ENCODE results near the gene NBAS.

The NBAS gene

GRCh38 chr2:15448250-15448839, 112.8 kb downstream of the NBAS start:
- no peak overlapping the region for H2BK120ac ChIP-seq (ENCODE audit: low read depth, low read length)

GRCh38 chr2:15447381-15447780, 113.8 kb downstream of the NBAS start:
- Histone ChIP-seq H4K91ac (ENCODE audit: low read length) (no peak overlapping the region), H3K4me3 (ENCODE audit: insufficient read depth in 1 of 2, low read depth in 1 of 2, low read length in 2 of 2) (no peak overlapping the region), H3K79me1 (replicated peaks; ENCODE audit: low read length, poor library complexity, severe bottlenecking) (peaks cover 2% of the 10 kb centered on the region), H2BK12ac (ENCODE audit: low read length in 2 of 2) (no peak overlapping the region), H2AFZ (ENCODE audit: low read depth, low read length) (no peak overlapping the region), H3K9ac (ENCODE audit: low read length) (no peak overlapping the region), H3K9me3 (ENCODE audit: control insufficient read depth, low read length) (peaks cover 7% of the 10 kb centered on the region), H3K14ac (ENCODE audit: low read length in 2 of 2) (no peak overlapping the region), H2BK5ac (ENCODE audit: low read depth, low read length, poor library complexity, severe bottlenecking) (no peak overlapping the region), H2AK5ac (ENCODE audit: low read length, severe bottlenecking) (no peak overlapping the region), H3K4me1 (ENCODE audit: control insufficient read depth, insufficient read depth, low read depth, low read length) (no peaks in the 10 kb centered on the region), H3K18ac (ENCODE audit: low read depth in 1 of 2, low read length in 2 of 2) (no peak overlapping the region), H2BK120ac (ENCODE audit: low read depth, low read length) (no peak overlapping the region), H2BK15ac (ENCODE audit: low read depth, poor library complexity, severe bottlenecking) (no peak overlapping the region), H3K23ac (ENCODE audit: low read length in 2 of 2) (no peak overlapping the region), H3K36me3 (ENCODE audit: control insufficient read depth in 1 of 2, insufficient read depth in 2 of 2, low read depth in 1 of 2, low read length in 2 of 2) (peaks cover 0 to 15% of the 10 kb centered on the region in 2 experiments), H3K27ac (ENCODE audit: low read length, poor library complexity, severe bottlenecking) (no peak overlapping the region), H3K4me2 (ENCODE audit: low read length, poor library complexity, severe bottlenecking) (no peak overlapping the region), H3K27me3 (ENCODE audit: control insufficient read depth in 1 of 2, insufficient read depth in 1 of 2, low read length in 2 of 2) (no peaks in the 10 kb centered on the region), H4K8ac (ENCODE audit: low read length) (no peak overlapping the region), H3K4ac (ENCODE audit: low read depth in 1 of 2, low read length in 2 of 2) (no peak overlapping the region)
- DNase-seq, result no peak
- WGBS, result 100% methylated on average over 1 of the region's 2 CpGs

More at GRCh38 chr2:15448250-15448839, 112.8 kb downstream of the NBAS start:
- Histone ChIP-seq H3K36me3 (ENCODE audit: control insufficient read depth in 1 of 2, insufficient read depth in 2 of 2, low read depth in 1 of 2, low read length in 2 of 2) (peaks cover 0 to 21% of the 10 kb centered on the region in 2 experiments), H3K18ac (ENCODE audit: low read depth in 1 of 2, low read length in 2 of 2) (no peak overlapping the region), H2AK5ac (ENCODE audit: low read length, severe bottlenecking) (no peak overlapping the region), H3K14ac (ENCODE audit: low read length in 2 of 2) (no peak overlapping the region), H4K91ac (ENCODE audit: low read length) (no peak overlapping the region), H3K4me1 (ENCODE audit: control insufficient read depth, insufficient read depth, low read depth, low read length) (no peaks in the 10 kb centered on the region), H2BK12ac (ENCODE audit: low read length in 2 of 2) (no peak overlapping the region), H3K79me1 (replicated peaks; ENCODE audit: low read length, poor library complexity, severe bottlenecking) (peaks cover 4% of the 10 kb centered on the region), H3K9me3 (ENCODE audit: control insufficient read depth, low read length) (peaks cover 7% of the 10 kb centered on the region), H2AFZ (ENCODE audit: low read depth, low read length) (no peak overlapping the region), H4K8ac (ENCODE audit: low read length) (no peak overlapping the region), H3K27ac (ENCODE audit: low read length, poor library complexity, severe bottlenecking) (no peak overlapping the region), H3K4me2 (ENCODE audit: low read length, poor library complexity, severe bottlenecking) (no peak overlapping the region), H3K23ac (ENCODE audit: low read length in 2 of 2) (no peak overlapping the region), H3K27me3 (ENCODE audit: control insufficient read depth in 1 of 2, insufficient read depth in 1 of 2, low read length in 2 of 2) (no peaks in the 10 kb centered on the region), H2BK5ac (ENCODE audit: low read depth, low read length, poor library complexity, severe bottlenecking) (no peak overlapping the region), H2BK15ac (ENCODE audit: low read depth, poor library complexity, severe bottlenecking) (no peak overlapping the region), H3K4ac (ENCODE audit: low read depth in 1 of 2, low read length in 2 of 2) (no peak overlapping the region), H3K9ac (ENCODE audit: low read length) (no peak overlapping the region), H3K4me3 (ENCODE audit: insufficient read depth in 1 of 2, low read depth in 1 of 2, low read length in 2 of 2) (no peak overlapping the region)
- WGBS, result 97% methylated on average over 4 of the region's 5 CpGs
- no peak for DNase-seq

GRCh38 chr2:15446961-15447360, 114.2 kb downstream of the NBAS start:
- H3K18ac ChIP-seq (ENCODE audit: low read depth in 1 of 2, low read length in 2 of 2), result no peak overlapping the region
- H3K9me3 ChIP-seq (ENCODE audit: control insufficient read depth, low read length), result peaks cover 7% of the 10 kb centered on the region
- H3K4me3 ChIP-seq (ENCODE audit: insufficient read depth in 1 of 2, low read depth in 1 of 2, low read length in 2 of 2), result no peak overlapping the region
- no peak overlapping the region for H3K9ac ChIP-seq (ENCODE audit: low read length)
- no peak overlapping the region for H2BK12ac ChIP-seq (ENCODE audit: low read length in 2 of 2)
- DNase-seq, result no peak
- H4K8ac ChIP-seq (ENCODE audit: low read length), result no peak overlapping the region
- H2AFZ ChIP-seq (ENCODE audit: low read depth, low read length), result no peak overlapping the region
- H4K91ac ChIP-seq (ENCODE audit: low read length), result no peak overlapping the region
- H3K4me1 ChIP-seq (ENCODE audit: control insufficient read depth, insufficient read depth, low read depth, low read length), result no peaks in the 10 kb centered on the region
- no peak overlapping the region for H2AK5ac ChIP-seq (ENCODE audit: low read length, severe bottlenecking)
- H3K4me2 ChIP-seq (ENCODE audit: low read length, poor library complexity, severe bottlenecking), result no peak overlapping the region
- WGBS, result 92% methylated on average over 4 of the region's 4 CpGs
- peaks cover 2% of the 10 kb centered on the region for H3K79me1 ChIP-seq (replicated peaks; ENCODE audit: low read length, poor library complexity, severe bottlenecking)
- no peak overlapping the region for H3K4ac ChIP-seq (ENCODE audit: low read depth in 1 of 2, low read length in 2 of 2)
- no peak overlapping the region for H2BK15ac ChIP-seq (ENCODE audit: low read depth, poor library complexity, severe bottlenecking)
- H3K36me3 ChIP-seq (ENCODE audit: control insufficient read depth in 1 of 2, insufficient read depth in 2 of 2, low read depth in 1 of 2, low read length in 2 of 2), result peaks cover 0 to 15% of the 10 kb centered on the region in 2 experiments
- H3K27me3 ChIP-seq (ENCODE audit: control insufficient read depth in 1 of 2, insufficient read depth in 1 of 2, low read length in 2 of 2), result no peaks in the 10 kb centered on the region
- no peak overlapping the region for H3K23ac ChIP-seq (ENCODE audit: low read length in 2 of 2)
- H3K14ac ChIP-seq (ENCODE audit: low read length in 2 of 2), result no peak overlapping the region
- H2BK120ac ChIP-seq (ENCODE audit: low read depth, low read length), result no peak overlapping the region
- no peak overlapping the region for H2BK5ac ChIP-seq (ENCODE audit: low read depth, low read length, poor library complexity, severe bottlenecking)
- no peak overlapping the region for H3K27ac ChIP-seq (ENCODE audit: low read length, poor library complexity, severe bottlenecking)

- 100% methylated on average over 1 of the region's 2 CpGs for WGBS
- no peak overlapping the region for H3K4me3 ChIP-seq (ENCODE audit: insufficient read depth in 1 of 2, low read depth in 1 of 2, low read length in 2 of 2)
- H4K8ac ChIP-seq (ENCODE audit: low read length), result no peak overlapping the region
- no peak overlapping the region for H2AK5ac ChIP-seq (ENCODE audit: low read length, severe bottlenecking)
- no peak overlapping the region for H2BK15ac ChIP-seq (ENCODE audit: low read depth, poor library complexity, severe bottlenecking)
- H2BK120ac ChIP-seq (ENCODE audit: low read depth, low read length), result no peak overlapping the region
- peaks cover 0 to 15% of the 10 kb centered on the region in 2 experiments for H3K36me3 ChIP-seq (ENCODE audit: control insufficient read depth in 1 of 2, insufficient read depth in 2 of 2, low read depth in 1 of 2, low read length in 2 of 2)
- H2BK5ac ChIP-seq (ENCODE audit: low read depth, low read length, poor library complexity, severe bottlenecking), result no peak overlapping the region
- H4K91ac ChIP-seq (ENCODE audit: low read length), result no peak overlapping the region
- H3K4ac ChIP-seq (ENCODE audit: low read depth in 1 of 2, low read length in 2 of 2), result no peak overlapping the region
- no peak overlapping the region for H3K4me2 ChIP-seq (ENCODE audit: low read length, poor library complexity, severe bottlenecking)
- peaks cover under 1% of the 10 kb centered on the region for H3K79me1 ChIP-seq (replicated peaks; ENCODE audit: low read length, poor library complexity, severe bottlenecking)
- H2BK12ac ChIP-seq (ENCODE audit: low read length in 2 of 2), result no peak overlapping the region
- no peak overlapping the region for H3K23ac ChIP-seq (ENCODE audit: low read length in 2 of 2)
- H2AFZ ChIP-seq (ENCODE audit: low read depth, low read length), result no peak overlapping the region
- DNase-seq, result no peak
- no peak overlapping the region for H3K27ac ChIP-seq (ENCODE audit: low read length, poor library complexity, severe bottlenecking)
- no peak overlapping the region for H3K9ac ChIP-seq (ENCODE audit: low read length)
- no peak overlapping the region for H3K14ac ChIP-seq (ENCODE audit: low read length in 2 of 2)
- H3K4me1 ChIP-seq (ENCODE audit: control insufficient read depth, insufficient read depth, low read depth, low read length), result no peaks in the 10 kb centered on the region
- H3K27me3 ChIP-seq (ENCODE audit: control insufficient read depth in 1 of 2, insufficient read depth in 1 of 2, low read length in 2 of 2), result no peaks in the 10 kb centered on the region
- H3K18ac ChIP-seq (ENCODE audit: low read depth in 1 of 2, low read length in 2 of 2), result no peak overlapping the region
- H3K9me3 ChIP-seq (ENCODE audit: control insufficient read depth, low read length), result peaks cover 7% of the 10 kb centered on the region
Observed at GRCh38 chr2:15445891-15446562, 115.1 kb downstream of the NBAS start.
